Small intestine (tissue), 7 donors: Measurements from ENCODE around the gene MYMK. TPM values are rescaled to one million over a fixed set of nuclear protein-coding genes. Genes with fewer than 3 reads are reported as not detected.

Experiments
- DNase-seq, 2 donors: peaks; one replicate each; pipeline versions ENCODE4 v3.0.0 to v3.0.0-alpha.2; 2013
- FAIRE-seq: peaks from 2 replicates; lab custom pipeline; 2012; peaks lifted over from hg19 to GRCh38; lab: Jason Lieb, UNC
- H3K27ac ChIP-seq, 3 donors: one replicate each; pipeline ENCODE4 v1.5.1; 2013; ENCODE audit warnings: low read length in 2 of 3, mild to moderate bottlenecking in 2 of 3, control low read depth in 1 of 3, inconsistent platforms in 1 of 3, low read depth in 1 of 3, moderate library complexity in 1 of 3
- H3K27me3 ChIP-seq, 3 donors: one replicate each; pipeline ENCODE4 v1.6.1; 2013; ENCODE audit warnings: low read length in 3 of 3, inconsistent platforms in 1 of 3; ENCODE audit not compliant: control insufficient read depth in 3 of 3, insufficient read depth in 3 of 3
- H3K36me3 ChIP-seq, 3 donors: one replicate each; pipeline ENCODE4 v1.6.1; 2013; ENCODE audit warnings: low read length in 3 of 3, inconsistent platforms in 1 of 3, low read depth in 1 of 3, mild to moderate bottlenecking in 1 of 3, moderate library complexity in 1 of 3; ENCODE audit not compliant: control insufficient read depth in 3 of 3, insufficient read depth in 2 of 3
- H3K4me1 ChIP-seq, 3 donors: one replicate each; pipeline ENCODE4 v1.6.1; 2013; ENCODE audit warnings: low read length in 2 of 3, inconsistent platforms in 1 of 3, low read depth in 1 of 3, mild to moderate bottlenecking in 1 of 3, moderate library complexity in 1 of 3; ENCODE audit not compliant: control insufficient read depth in 3 of 3, insufficient read depth in 2 of 3
- H3K4me3 ChIP-seq, 3 donors: one replicate each; pipeline ENCODE4 v1.5.1; 2013; ENCODE audit warnings: low read length in 3 of 3, control low read depth in 1 of 3, inconsistent platforms in 1 of 3, low read depth in 1 of 3, mild to moderate bottlenecking in 1 of 3, moderate library complexity in 1 of 3
- H3K9me3 ChIP-seq, 2 donors: one replicate each; pipeline ENCODE4 v1.6.1; 2013; ENCODE audit warnings: low read depth in 1 of 2, low read length in 1 of 2; ENCODE audit not compliant: control insufficient read depth in 2 of 2, insufficient read depth in 1 of 2
- WGBS, 3 donors: extraction: QIAGEN DNeasy Blood & Tissue Kit; methylation state at CpG; one replicate each; pipeline ENCODE4 v1.1.7; 2013; 5-methylcytosine and 5-hydroxymethylcytosine counted together
- polyA plus RNA-seq, 4 donors: library from polyadenylated mRNA; stranded (reverse) in 3 of 4; unstranded in 1 of 4; fragments of 200-250 nt in 3 of 4; fragments of 120-200 nt in 1 of 4; gene quantifications; one replicate each; pipeline versions ENCODE4 v1.2.1 to v1.2.3, GENCODE V29; 2013
- donor health status: healthy with polysubstance abuse.
- donor health status: control.
- donor health status: control.
- donor health status: Bipolar disorder and iron deficiency.
- donor health status: healthy.

The MYMK gene
- polyA plus RNA-seq, 4 donors, result 0.22 TPM; not detected in 3

DNA sequence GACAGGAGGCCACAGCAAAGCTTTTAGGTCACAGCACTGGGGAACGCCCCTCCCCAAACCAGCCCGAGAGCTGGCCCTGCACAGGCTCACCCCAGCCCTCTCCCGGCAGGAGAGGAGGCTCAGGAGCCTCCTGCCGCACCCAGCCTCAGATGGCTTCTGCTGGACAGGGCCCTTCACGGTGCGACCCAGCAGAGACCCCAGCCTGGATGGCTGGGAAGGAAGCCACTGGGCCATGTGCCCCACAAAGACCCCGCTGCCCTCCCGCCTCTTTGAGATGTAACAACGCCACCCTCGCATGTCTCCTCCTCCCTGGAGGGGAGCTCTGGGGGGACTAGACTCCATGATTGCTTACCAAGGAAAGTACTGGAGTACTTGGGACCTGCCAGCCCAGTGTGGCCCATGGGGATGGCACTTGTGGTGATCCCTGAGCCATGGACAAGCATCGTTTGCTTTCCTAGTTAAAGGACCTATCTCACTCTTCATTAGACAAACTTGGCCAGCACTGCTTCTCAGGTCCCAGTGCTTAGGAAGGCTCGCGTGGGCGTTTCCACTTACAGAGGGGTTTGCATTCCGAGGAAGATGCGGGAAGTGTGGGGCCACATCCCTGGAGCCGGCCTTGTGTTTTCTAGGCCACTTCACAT lies 9.0 kb downstream of the MYMK start:
- H3K36me3 ChIP-seq, result no peaks in the 10 kb centered on the region
- no peak overlapping the region for H3K27ac ChIP-seq
- H3K4me3 ChIP-seq, result no peak overlapping the region
- no peaks in the 10 kb centered on the region for H3K9me3 ChIP-seq
- WGBS, 3 donors, result 85 to 91% (median 90%) methylated on average over 16 to 17 of the region's 17 CpGs
- no peaks in the 10 kb centered on the region for H3K4me1 ChIP-seq
- no peak for DNase-seq
- no peaks in the 10 kb centered on the region for H3K27me3 ChIP-seq
- FAIRE-seq, result no peak

DNA sequence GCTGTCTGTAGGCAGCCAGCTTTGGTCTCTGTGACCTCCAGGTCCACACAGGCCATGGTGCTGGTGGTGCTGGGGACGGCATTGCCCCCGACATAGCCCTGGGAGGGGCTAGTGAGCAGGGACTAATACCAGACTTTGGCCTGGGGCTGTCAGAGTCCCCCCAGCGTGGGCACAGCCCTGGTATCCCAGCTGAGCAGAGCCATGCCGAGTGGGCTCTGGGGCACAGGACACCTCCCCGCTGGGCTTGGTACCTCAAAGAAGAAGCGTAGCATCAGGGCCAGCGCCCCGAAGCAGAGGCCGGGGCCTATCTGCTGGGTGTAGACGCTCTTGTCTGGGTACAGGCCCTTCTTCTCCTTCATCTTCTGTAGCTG lies 9.5 kb downstream of the MYMK start:
- Histone ChIP-seq H3K27ac (no peak overlapping the region), H3K27me3 (no peaks in the 10 kb centered on the region), H3K9me3 (no peaks in the 10 kb centered on the region), H3K4me3 (no peak overlapping the region), H3K4me1 (no peaks in the 10 kb centered on the region), H3K36me3 (no peaks in the 10 kb centered on the region)
- FAIRE-seq (no peak), DNase-seq (no peak)
- WGBS, 3 donors, result 67 to 84% (median 74%) methylated on average over 9 to 10 of the region's 10 CpGs

DNA sequence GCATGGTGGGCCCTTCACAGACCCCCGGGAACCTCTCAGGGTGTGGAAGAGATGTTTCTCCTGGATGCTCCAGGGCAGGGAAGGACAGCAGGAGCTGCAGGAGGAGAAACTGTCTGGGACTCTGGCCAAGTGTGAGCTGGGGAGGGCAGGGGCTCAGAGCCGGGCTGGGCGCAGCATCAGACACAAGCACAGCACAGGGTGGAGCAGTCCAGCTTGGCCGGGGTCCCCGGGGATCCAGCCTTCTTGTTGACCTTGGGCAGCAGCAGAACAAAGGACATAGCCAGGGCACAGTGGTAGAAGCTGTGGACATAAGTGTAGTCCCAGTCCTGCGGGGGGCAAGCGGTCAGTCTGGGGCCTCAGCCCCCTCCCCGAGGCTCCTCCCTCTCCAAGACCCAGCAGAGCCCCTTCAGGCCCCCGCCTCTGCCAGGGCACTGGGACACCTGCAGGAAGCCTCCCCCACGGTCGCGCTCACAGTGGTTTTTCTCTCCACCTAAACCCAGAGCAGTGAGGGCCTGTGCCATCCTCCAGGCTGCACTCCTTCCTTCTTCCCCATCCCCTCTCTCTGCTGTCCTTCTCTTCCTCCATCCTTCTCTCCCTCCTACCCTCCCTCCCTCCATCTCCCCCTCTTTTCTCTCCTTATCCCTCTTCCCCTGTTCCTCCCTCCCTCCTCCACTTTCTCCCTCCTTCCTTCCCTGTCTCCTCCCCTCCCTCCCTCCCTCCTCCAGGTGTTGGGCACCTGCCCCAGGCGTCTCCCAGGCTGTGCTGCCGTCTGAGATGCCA lies 10.1 kb downstream of the MYMK start:
- Histone ChIP-seq H3K4me1 (peaks cover 0 to 2% (median 2%) of the 10 kb centered on the region in 3 donors), H3K4me3 (no peak overlapping the region), H3K36me3 (no peaks in the 10 kb centered on the region), H3K9me3 (no peaks in the 10 kb centered on the region), H3K27me3 (no peaks in the 10 kb centered on the region), H3K27ac (no peak overlapping the region)
- FAIRE-seq (no peak), DNase-seq (no peak)
- 34 to 49% (median 44%) methylated on average over 12 to 14 of the region's 14 CpGs for WGBS, 3 donors

DNA sequence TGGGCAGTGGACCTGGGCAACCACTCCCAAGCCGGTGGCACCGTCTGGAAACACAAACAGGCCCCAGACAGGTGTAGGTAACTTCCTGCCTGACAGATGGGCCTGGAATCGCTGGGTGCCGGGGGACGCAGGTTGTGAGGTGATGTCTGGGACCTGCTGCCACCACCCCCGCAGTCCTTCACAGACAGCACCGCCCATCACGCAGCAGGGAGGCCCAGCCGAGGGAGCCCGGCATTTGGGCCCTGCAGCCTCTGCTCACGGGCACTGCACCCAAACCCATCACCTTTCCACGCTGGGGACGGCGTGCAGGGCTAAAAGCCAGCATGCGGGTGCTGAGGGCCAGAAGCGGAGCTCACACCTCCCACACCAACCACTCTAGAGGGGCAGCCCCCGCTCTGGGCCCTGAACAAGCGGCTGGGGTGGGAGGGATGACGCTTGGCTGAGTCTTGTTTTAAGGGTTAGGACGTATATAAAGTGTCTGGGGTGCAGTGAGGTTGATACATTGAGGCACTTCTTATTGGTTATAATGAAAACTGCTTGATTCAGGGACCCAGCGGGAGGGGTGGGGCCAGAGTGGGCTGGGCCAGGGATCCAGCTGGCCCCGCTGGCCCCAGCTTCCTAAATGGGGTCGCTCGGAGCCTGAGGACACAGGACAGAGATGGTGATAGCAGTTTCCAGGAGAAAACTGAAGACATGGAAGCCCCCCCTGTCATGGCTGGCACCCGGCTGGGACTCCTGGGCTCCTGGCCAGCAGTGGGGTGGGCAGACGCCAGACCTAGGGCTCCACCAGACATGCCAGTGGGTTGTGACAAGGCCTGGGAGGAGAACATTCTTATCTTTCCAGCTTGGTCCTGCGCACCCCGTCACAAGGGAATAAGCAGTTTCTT lies 11.3 kb downstream of the MYMK start:
- no peak for DNase-seq
- no peaks in the 10 kb centered on the region for H3K36me3 ChIP-seq
- no peak overlapping the region for H3K4me3 ChIP-seq
- H3K27me3 ChIP-seq, result peaks cover 0 to 5% (median 0%) of the 10 kb centered on the region in 3 donors
- H3K27ac ChIP-seq, result no peak overlapping the region
- no peaks in the 10 kb centered on the region for H3K9me3 ChIP-seq
- H3K4me1 ChIP-seq, result peaks cover 0 to 8% (median 4%) of the 10 kb centered on the region in 3 donors
- WGBS, 3 donors, result 53 to 70% (median 65%) methylated on average over 28 of the region's 28 CpGs
- FAIRE-seq, result no peak

DNA sequence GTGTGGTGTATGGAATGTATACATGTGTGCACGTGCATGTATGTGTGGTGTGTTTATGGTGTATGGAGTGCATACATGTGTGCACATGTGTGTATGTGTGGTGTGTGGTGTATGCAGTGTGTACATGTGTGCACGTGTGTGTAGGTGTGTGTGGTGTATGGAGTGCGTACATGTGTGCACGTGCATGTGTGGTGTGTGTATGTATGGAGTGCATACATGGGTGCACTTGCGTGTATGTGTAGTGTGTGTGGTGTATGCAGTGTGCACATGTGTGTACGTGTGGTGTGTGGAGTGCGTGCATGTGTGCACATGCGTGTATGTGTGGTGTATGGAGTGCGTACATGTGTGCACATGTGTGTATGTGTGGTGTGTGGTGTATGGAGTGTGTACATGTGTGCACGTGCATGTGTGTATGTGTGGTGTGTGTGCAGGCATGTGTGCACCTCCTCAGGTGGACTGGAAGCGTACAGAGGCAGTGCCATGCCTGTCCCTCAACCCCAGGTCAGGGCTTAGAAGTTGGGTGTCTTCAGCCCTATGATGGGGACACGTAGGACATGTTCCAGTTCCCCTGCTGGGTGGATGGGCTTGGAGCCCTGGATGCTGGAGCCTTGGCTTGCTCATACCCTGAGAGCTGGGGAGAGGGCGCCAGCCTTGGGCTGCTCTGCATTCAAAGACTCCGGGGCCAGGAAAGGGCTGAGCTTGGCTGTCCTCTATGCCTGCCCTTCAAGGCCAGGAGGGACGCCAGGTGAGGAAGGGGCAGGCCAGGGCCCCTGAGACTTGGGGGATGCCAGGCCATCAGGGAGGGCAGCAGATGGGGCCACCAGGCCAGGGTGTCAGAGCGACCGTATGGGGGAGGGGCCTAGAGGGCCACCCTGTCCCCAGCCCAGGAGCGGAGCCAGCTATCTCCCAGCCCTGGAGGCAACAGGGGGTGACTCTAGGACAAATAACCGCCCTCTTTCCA lies 12.2 kb downstream of the MYMK start:
- WGBS, 3 donors, result 80 to 92% (median 88%) methylated on average over 19 of the region's 19 CpGs
- FAIRE-seq (no peak), DNase-seq (no peak)
- H3K27ac ChIP-seq, result no peak overlapping the region
- peaks cover 0 to 8% (median 0%) of the 10 kb centered on the region in 3 donors for H3K27me3 ChIP-seq
- peaks cover 0 to 8% (median 4%) of the 10 kb centered on the region in 3 donors for H3K4me1 ChIP-seq
- no peak overlapping the region for H3K4me3 ChIP-seq
- H3K9me3 ChIP-seq, result no peaks in the 10 kb centered on the region
- H3K36me3 ChIP-seq, result no peaks in the 10 kb centered on the region

DNA sequence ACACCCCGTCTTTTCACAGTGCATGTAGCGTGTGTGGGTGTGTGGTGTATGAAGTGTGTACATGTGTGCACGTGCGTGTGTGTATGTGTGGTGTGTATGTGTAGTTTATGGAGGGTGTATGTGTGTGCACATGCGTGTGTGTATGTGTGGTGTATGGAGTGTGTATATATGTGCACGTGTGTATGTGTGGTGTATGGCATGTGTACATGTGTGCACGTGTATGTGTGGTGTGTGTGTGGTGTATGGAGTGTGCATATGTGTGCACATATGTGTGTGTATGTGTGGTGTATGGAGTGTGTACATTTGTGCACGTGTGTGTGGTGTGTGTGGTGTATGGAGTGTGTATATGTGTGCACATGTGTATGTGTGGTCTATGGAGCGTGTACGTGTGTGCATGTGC lies 13.2 kb downstream of the MYMK start:
- no peak for FAIRE-seq
- 83 to 89% (median 86%) methylated on average over 10 of the region's 10 CpGs for WGBS, 3 donors

DNA sequence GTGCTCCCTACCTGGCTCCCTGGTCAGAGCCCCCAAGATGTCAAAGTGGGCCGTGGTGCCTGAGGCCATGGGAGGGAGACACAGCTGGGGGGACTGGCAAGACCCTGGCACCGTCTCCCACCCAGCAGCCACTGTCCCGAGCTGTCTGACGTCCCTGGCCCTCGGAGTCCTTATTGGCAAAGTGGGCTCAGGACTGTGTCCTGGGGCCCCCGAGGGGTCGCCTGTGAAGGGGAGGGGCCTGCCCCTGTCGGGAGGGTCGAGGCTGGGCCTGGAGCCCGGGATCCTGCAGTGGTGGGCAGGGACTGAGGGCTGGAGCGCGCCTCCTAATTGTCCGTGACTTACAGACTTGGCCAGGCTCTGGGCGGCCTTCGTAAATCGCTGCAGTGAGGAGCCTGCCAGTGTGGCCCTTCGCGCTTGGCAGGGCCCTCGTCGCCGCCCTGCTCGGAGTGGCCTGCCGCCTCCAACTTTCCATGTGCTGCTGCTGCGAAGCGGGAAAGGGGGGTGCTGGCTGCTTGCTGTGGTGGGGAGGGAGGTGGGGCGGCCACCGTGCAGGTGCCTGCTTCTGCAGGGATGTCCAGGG lies 13.7 kb downstream of the MYMK start:
- no peak for DNase-seq
- Histone ChIP-seq H3K36me3 (no peaks in the 10 kb centered on the region), H3K4me1 (peaks cover 0 to 8% (median 4%) of the 10 kb centered on the region in 3 donors), H3K4me3 (no peak overlapping the region), H3K9me3 (no peaks in the 10 kb centered on the region), H3K27me3 (peaks cover 0 to 11% (median 0%) of the 10 kb centered on the region in 3 donors), H3K27ac (no peak overlapping the region)
- no peak for FAIRE-seq
- 82 to 90% (median 86%) methylated on average over 21 to 27 of the region's 27 CpGs for WGBS, 3 donors

More for the DNA sequence above, 13.2 kb downstream of the MYMK start:
- H3K36me3 ChIP-seq, result no peaks in the 10 kb centered on the region
- peaks cover 0 to 11% (median 0%) of the 10 kb centered on the region in 3 donors for H3K27me3 ChIP-seq
- no peak overlapping the region for H3K27ac ChIP-seq
- peaks cover 0 to 8% (median 4%) of the 10 kb centered on the region in 3 donors for H3K4me1 ChIP-seq
- DNase-seq, result no peak
- no peak overlapping the region for H3K4me3 ChIP-seq
- H3K9me3 ChIP-seq, result no peaks in the 10 kb centered on the region
